SK-N-MC (cell line): ENCODE results near the gene ARHGEF10L.

Source experiments
- EZH2 ChIP-seq: fragments of 200-600 bp; sonication (generic); IDR thresholded peaks from one replicate; pipeline ENCODE4 v1.6.1; 2017; ENCODE audit warnings: antibody characterized with exemption
- FOXP2 ChIP-seq: optimal IDR thresholded peaks from 2 replicates; pipeline ENCODE3; 2011; ENCODE audit warnings: mild to moderate bottlenecking, moderate library complexity; ENCODE audit not compliant: insufficient read depth; ENCODE audit errors: extremely low read length, control extremely low read depth
- POLR2AphosphoS5 ChIP-seq: IDR thresholded peaks from 2 replicates; pipeline ENCODE4 v1.6.1; 2012; ENCODE audit warnings: mild to moderate bottlenecking, low read depth, low read length, borderline replicate concordance

- TF ChIP-seq POLR2AphosphoS5 (no peak), EZH2 (no peak), FOXP2 (no peak)
Measured at GRCh38 chr1:17635811-17636210, 96.3 kb downstream of the ARHGEF10L start.
